HEK293T (cell line): ENCODE measurements around the gene PTPRE.

ENCODE experiments used
- ARNT ChIP-seq: fragments of 450-650 bp; IDR thresholded peaks from 2 replicates; pipeline ENCODE4 v1.6.1; 2017; ENCODE audit warnings: mild to moderate bottlenecking
- BHLHE40 ChIP-seq: fragments of 450-650 bp; IDR thresholded peaks from 2 replicates; pipeline ENCODE4 v1.6.1; 2016; ENCODE audit warnings: mild to moderate bottlenecking, moderate library complexity, borderline replicate concordance
- CTBP1 ChIP-seq: fragments of 450-650 bp; IDR thresholded peaks from 2 replicates; pipeline ENCODE4 v1.6.1; 2016; ENCODE audit warnings: borderline replicate concordance
- FOXM1 ChIP-seq: fragments of 450-650 bp; IDR thresholded peaks from 2 replicates; pipeline ENCODE4 v1.6.1; 2017; ENCODE audit warnings: mild to moderate bottlenecking, borderline replicate concordance
- SP1 ChIP-seq: fragments of 450-650 bp; IDR thresholded peaks from 2 replicates; pipeline ENCODE4 v1.6.1; 2017
- SUZ12 ChIP-seq: fragments of 450-650 bp; IDR thresholded peaks from 2 replicates; pipeline ENCODE4 v1.6.1; 2016; ENCODE audit warnings: mild to moderate bottlenecking
- TARDBP ChIP-seq: fragments of 450-650 bp; IDR thresholded peaks from 2 replicates; pipeline ENCODE4 v1.6.1; 2016

- no peak for TF ChIP-seq ARNT
- no peak for TF ChIP-seq TARDBP
- TF ChIP-seq SUZ12, result no peak
- no peak for TF ChIP-seq SP1
- TF ChIP-seq CTBP1, result no peak
- no peak for TF ChIP-seq FOXM1
- TF ChIP-seq BHLHE40, result no peak
Observed at GRCh38 chr10:127997271-127997670, 90.4 kb downstream of the PTPRE start.
